22Rv1 (cell line): Measurements from ENCODE around the gene ARHGAP26.

ENCODE experiments used
- ZFX ChIP-seq: fragments of 450-650 bp; IDR thresholded peaks from 2 replicates; pipeline ENCODE4 v1.6.1; 2017; ENCODE audit warnings: antibody characterized with exemption, borderline replicate concordance
- TF ChIP-seq, protein P1 (sequence below): fragments of 450-650 bp; IDR thresholded peaks from 2 replicates; pipeline ENCODE4 v1.5.1; 2017; ENCODE audit warnings: mild to moderate bottlenecking

DNA sequence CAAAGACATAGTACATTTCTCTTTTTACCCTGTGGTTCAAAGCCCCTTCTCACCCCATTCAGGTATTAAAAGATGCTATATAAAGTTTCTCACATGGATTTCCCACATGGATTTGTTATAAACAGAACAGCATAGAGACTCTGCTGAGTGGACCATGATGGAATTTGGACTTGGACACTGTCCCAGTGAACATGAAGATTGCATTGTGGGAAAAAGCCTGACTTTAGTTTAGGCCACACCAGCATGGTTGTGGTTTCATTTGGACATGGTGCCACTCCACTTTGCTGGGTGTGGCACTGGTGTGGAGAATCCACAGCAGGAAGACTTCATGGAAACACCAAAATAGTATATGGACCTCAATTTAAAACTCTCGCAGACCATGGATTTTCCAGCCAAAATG lies 124.6 kb downstream of the ARHGAP26 start:
- TF ChIP-seq, protein P1, sequence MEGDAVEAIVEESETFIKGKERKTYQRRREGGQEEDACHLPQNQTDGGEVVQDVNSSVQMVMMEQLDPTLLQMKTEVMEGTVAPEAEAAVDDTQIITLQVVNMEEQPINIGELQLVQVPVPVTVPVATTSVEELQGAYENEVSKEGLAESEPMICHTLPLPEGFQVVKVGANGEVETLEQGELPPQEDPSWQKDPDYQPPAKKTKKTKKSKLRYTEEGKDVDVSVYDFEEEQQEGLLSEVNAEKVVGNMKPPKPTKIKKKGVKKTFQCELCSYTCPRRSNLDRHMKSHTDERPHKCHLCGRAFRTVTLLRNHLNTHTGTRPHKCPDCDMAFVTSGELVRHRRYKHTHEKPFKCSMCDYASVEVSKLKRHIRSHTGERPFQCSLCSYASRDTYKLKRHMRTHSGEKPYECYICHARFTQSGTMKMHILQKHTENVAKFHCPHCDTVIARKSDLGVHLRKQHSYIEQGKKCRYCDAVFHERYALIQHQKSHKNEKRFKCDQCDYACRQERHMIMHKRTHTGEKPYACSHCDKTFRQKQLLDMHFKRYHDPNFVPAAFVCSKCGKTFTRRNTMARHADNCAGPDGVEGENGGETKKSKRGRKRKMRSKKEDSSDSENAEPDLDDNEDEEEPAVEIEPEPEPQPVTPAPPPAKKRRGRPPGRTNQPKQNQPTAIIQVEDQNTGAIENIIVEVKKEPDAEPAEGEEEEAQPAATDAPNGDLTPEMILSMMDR = no peak
- no peak for TF ChIP-seq ZFX
